Nucleus accumbens (tissue), 56 donors: Measurements from ENCODE around the gene UNC5B.
A peak's percentile ranks its signal among the peaks of the same experiment; 100 is the strongest.

ENCODE experiments used
- DNase-seq, 56 donors: peaks; one replicate each; lab custom pipeline; 2025; lab: John Stamatoyannopoulos, UW

UNC5B gene

DNA sequence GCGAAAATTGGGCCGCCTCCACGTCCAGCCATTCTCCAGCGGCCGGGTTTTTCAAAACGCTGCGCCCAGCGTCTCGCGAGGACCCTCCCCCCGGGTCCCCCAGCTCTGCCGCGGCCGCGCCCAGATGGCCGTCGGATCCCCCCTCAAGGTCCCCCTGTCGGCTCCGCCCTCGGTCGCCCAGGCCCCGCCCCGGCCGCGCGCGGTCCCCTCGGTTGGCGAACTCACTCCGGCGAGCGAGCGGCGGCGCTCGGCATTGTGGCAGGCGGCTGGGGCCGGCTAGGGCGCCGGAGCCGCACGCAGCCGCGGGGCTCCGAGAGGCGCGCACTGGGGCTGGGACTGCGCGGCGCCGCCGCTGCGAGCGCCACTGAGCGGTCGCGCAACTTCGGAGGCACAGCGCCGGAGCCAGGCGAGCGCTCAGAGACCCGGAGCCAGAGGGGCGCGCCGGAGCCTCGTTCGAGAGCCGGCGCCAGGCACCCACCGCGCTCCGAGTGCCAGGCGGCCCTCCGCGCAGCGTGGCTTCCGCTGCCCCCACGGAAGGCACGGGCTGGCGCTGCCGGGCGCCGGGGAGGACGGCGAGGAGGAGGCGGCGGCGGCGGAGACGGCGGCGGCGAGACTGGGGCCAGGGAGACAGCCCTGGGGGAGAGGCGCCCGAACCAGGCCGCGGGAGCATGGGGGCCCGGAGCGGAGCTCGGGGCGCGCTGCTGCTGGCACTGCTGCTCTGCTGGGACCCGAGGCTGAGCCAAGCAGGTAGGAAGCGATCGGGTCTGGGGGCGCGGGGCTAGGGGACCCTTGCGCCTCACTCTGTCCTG, at the start of gene UNC5B:
UNC5B (plus strand) TSS at position 253 of the 809 bp plus-strand sequence; CDS start at position 669, 416 bp downstream.
- DNase-seq = peak in 53 of 56 donors; percentile 52 to 95 (median 85)

DNA sequence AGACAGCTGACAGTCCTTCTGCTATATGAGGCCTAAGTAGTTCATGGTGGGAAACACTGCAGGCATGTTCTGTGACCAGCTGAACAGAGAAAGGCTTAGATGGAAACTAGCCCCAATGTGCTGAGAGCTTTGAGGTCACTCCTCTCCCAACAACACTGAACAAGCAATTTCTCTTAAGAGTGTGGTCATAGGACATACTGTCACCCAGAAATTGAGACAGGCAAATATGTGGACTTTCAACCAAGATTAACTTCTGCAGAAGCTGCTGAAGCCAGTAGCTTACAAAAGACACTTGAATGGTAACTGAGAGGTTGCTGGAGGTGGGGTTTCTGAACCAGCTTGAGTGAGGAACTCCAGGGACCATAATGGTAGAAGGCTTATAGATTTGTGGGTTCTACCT, 38.9 kb upstream of the UNC5B start:
- DNase-seq = no peak

DNA sequence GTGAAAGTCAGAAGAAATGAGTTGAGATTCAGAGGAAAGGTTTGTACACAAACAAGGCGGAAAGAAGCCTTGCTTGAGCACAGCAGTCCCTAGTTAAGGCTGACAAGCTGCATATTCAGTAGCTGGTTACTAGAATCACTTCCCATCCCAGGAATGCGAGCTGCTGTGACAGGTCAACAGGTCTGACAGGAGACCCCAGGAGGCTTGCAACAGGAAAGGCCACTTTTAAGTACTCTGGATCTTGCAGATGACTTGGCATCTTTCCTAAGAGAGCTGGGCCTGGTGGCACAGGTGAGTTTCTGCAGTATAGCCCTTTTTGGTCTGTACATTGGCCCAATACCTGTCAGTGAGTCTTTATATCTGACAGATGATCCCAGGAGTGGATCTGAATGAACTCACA, 35.7 kb upstream of the UNC5B start:
- no peak for DNase-seq

DNA sequence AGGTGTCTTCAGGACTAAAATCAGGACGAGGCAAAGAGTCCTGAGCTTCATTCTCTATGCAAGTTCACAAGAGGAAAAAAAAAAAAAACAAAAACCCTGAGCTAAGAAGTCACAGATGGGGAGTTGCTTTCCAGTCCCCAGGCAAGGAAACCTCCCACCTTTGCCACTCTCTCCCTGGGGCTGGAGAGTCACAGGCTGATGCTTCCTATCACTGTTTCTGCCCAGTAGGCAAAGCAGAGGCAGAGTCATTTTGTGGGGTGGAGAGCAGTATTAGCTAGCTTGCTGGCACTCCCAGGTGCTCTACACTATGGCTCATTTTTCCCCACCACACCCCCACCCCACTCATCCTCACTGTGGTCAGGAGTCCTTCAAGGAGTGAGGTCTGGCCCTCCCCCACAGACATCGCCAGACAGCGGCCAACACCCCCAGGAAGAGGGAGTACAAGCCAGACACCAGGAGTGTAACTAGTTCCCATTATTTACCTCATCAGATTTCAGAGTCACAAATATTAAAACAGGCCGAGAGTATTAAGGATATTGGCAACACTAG, 34.6 kb upstream of the UNC5B start:
- DNase-seq = no peak

DNA sequence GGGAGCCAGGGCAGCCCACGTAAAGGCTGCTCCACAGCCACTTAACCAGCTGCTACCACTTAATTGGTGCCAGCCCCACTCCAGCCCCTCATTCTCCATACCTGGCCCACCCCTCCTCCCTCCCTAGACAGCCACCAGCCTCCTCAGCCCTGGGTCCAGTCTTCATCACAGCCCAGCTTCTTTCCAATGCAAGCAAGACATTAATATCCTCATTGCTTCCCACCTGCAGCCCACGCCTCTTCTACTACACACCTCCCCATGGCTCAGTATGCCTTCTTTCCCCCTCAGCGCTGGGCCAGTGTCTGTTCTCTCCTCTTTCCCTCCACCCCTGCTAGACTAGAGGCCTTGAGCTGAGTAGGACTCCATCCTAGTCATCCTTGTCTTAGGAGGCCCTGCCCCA, 33.5 kb upstream of the UNC5B start:
- DNase-seq = no peak

DNA sequence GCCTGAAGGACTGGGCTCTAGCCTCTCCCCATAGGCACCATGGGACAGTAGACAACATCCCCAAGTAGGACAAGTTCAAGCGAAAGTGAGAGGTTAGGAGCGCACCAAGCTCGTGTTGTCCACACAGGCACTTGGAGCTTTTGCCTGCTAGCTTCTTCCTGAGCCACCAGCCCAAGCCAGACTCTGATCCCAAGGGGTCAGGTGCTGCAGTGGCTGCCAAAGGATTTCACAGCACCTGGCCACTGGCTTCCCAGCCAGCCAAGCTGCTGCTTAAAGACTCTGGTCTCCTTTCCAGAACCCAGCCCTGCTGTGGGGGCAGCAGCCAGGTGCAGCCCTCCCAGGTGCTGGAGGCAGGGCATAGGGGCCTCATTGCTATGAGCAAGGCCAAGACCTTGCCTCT, 33.0 kb upstream of the UNC5B start:
- no peak for DNase-seq

DNA sequence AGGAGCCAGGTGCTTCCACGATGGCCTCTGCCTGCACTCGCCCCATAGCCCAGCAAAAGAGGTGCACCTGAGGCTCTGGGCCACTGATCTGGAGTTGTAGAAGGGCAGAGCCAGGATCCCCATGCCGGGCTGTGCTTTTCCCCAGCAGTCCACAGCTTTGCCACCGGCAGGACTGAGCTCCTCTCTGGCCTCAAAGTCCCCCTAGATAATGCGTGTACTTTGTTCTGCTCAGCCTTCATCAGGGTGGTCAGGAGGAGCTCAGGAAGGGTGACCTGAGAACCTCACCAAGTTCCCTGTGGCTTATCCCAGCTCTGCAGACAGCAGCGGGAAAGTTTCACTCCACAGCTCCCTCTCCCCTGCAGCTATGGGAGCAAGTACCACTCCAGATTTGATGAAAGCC, 27.9 kb upstream of the UNC5B start:
- no peak for DNase-seq

DNA sequence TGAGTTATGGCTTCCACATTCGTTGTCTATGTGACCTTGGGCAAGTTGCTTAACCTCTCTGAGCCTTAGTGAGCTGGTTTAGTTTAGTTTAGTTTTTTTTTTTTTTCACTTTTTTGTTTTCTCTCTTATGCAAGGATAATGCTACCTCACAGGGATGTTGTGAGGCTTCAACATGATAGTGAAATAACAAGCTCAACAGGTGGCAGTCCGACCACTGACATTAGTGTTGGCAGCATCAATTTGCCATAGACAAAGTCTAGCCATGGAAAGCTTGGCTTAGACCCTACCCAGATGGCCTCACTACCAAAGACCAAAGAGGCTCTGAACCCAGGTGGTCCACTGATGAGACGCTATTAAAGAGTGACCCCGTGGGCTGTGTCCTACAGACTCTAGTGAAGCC, 27.2 kb upstream of the UNC5B start:
- no peak for DNase-seq

DNA sequence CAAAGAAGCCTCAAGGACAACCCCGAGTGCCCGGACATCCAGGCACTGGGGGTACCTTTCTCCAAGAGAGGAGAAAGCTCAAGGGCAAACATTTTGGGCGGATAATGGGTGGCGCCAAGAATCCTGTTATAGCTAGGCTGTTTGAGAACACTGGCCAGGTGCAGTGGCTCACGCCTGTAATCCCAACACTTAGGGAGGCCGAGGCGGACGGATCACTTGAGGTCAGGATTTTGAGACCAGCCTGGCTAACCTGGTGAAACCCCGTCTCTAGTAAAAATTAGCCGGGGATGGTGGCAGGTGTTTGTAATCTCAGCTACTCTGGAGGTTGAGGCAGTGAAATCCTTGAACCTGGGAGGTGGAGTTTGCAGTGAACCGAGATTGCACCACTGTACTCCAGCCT, 25.2 kb upstream of the UNC5B start:
- no peak for DNase-seq

DNA sequence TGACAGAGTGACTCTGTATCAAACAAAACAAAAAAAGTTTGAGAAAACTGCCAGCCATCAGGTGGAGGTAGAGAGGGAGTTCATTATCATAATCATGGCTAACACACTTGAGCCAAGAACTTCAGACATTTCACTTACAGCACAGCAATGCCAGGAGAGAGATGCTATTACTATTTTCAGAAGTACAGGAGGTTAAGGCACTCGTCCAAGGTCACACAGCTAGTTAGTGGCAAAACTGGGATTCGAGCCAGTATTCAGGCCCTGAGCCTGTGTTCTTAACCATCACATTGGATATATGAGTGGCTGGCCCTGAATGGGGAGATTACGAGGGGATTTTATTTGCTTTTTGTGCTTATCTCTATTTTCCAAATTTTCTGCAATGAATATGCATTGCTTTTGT, 24.8 kb upstream of the UNC5B start:
- DNase-seq = no peak

DNA sequence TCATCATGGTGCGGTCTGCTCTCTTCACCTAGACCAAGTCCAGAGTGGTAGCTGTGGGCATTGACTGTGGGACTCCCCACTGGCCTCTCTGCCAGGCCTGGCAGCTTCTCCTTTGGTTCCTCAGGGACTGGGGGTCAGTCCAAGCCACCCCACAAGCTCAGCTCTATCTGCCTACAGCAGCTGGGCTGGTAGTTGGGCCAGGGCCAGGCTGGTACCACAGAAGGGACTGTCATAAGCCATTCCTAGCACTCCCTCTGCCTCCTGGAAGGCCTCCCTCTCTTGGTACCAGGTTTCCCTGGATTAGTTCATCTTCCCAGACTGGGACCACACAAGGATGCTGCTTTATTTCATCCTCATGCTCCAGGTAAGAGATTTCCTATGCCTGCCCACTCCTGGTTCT, 24.2 kb upstream of the UNC5B start:
- peak in 30 of 56 donors; percentile 2 to 57 (median 18) for DNase-seq

DNA sequence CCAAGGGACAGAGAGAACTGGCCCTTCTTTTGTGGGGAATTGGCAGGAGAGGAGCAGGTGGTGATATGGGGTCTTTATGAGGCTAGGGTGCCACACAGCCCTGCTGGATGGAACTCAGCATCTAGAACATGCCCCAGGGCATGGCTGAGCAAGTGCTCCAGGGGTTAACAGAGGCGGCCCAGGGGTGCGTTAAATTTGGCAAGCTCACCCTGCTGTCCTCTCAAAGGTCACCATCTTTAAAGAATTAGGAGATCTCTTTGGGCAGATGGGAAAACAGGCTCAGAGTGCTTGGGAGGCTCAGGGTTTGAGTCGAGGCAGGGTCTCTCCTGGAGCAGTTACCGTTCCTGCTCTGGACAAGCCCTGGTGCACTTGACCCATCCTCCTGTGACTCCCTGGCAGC, 21.4 kb upstream of the UNC5B start:
- no peak for DNase-seq

DNA sequence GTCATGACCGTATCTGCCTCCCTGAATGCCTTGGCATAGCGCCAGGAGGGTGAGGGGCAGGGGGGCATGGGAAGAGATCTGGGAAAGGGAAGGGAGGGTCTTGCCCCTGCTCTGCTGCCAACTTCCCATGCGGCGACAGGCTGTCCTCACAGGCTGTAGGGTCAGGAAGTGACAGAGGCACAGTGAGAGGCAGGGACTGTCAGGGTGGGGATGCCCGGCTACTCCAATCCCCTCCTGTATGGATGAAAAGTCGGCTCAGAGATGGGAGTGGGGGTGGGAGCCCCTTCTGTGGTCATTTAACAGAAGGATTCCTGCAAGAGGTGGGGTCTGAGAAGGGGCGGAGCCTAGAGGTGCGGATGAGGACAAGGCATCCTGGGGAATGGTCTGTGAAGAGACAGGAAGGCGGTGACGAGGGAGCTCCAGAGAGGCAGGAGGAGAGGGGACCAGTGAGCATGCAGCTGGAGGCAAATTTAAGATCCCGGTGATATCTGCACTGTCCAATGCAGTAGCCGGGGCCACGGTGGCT, 20.8 kb upstream of the UNC5B start:
- DNase-seq = no peak

DNA sequence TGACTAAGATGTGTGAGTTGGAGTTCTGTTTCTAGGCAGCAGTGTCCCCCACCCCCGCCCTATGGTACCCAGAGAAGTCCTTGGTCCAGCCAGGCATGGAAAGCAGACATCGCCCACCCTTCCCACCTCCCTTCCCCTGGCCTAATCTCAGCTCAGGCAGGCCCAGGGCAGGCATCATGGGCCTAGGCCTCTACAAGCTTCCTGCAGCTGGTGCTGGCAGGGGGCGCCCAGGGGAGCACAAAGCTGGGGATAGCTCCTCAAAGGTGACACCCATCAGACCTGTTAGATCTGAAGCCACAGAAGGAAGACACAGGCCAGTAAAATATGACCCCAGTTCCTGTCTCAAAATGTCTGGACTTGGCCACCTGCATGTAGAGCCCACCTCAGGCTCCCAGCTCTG, 18.9 kb upstream of the UNC5B start:
- DNase-seq = no peak

DNA sequence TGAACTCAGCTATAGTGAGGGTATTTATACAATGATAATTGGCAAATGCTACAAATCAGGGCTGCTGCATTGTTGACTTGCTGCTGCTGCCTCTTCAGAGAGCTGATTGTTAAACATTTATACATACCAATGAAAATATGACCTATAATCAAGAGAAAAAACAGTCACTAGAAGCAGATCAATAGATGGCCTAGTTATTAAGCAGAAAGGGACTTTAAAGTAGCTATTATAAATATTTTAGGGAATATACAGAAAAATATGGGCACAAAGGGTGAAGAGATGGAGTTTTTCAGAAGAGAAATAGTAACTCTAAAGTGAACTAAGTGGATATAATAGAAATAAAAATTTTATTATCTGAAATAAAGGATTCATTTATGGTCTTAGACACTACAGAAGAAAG, 14.4 kb upstream of the UNC5B start:
- no peak for DNase-seq

DNA sequence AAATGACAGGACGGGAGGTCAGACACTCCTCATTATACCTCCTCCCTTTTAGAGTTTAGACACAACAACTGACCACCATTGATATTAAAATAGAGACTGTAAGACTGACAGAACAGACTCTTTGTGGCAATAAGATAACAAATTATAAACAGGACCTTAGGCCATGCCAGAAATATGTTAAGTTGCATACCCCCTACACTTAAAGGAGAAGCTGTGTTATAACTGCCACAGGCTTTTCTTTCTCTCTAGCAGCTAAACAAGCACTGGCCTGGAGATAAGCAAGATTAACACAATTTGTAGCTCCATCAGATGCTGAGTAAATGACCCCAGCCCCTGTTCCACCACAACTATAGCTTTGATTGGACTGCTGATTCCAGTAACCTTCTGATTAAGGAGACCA, 10.5 kb upstream of the UNC5B start:
- no peak for DNase-seq

DNA sequence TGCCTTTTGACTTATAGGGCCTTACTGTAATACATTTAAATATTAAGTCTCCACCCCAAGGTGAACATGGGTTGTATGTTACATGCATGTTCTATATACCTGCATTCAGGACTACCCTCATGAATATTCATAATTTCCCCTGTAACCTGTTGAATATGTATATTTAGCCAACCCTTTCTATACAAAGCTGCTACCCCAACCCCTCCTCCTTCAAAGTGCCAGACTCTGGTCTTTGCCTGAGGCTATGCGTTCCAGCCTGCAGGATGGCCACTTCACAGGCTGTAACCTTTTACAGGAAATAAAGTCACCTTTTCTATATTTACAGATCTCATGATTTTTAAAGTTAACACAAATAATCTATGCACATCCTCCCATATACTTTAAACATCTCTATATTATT, 10.1 kb upstream of the UNC5B start:
- no peak for DNase-seq

DNA sequence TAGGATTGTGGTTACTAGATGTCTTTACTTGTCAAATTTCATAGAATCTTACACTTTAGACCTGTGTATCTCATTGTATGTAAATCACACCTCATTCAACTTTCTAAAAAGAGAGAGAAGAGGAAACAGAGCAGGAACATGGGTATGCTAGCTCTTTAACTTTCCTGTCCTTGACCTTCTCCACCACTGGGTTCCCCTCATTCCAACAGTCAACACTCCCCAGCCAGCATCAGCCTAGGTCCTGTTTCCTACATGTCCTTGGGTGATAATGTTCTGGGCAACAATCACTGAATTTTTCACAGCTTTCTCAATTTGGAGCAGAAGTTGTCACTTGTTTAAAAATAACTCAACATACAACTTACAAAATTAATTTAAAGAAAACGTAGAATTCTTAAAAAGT, 9.2 kb upstream of the UNC5B start:
- no peak for DNase-seq

DNA sequence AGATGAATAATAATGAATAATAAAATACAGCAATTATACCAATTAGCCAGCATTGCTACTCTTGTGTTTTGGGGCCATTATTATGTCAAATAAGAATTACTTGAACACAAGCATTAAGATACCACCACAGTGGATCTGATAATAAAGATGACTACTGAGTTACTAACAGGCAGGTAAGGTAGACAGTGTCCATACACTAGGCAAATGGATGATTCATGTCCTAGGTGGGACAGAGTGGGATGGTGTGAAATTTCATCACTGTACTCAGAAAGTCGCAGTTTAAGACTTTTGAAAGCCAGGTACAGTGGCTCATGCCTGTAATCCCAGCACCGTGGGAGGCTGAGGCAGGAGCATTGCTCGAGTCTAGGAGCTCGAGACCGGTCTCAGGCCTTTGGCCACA, 8.7 kb upstream of the UNC5B start:
- no peak for DNase-seq

DNA sequence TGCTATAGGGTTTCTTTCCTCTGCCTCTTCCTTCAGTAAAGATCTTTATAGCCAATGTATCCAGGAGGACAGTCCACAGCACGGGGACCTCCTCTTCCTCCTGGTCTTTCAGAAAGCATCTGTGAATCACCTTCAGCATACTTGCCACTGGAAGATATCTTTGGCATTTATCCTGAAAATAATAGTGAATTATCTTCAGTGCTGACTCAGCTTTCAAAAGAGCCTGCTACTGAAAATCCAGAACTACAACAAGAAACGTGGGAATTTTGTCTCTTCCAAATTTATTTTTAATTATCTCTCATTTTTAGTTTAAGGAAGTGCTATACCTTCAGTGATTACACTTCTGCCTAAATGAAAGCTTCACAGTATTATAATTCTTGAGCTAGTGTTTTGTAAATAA, 7.6 kb upstream of the UNC5B start:
- DNase-seq = no peak

DNA sequence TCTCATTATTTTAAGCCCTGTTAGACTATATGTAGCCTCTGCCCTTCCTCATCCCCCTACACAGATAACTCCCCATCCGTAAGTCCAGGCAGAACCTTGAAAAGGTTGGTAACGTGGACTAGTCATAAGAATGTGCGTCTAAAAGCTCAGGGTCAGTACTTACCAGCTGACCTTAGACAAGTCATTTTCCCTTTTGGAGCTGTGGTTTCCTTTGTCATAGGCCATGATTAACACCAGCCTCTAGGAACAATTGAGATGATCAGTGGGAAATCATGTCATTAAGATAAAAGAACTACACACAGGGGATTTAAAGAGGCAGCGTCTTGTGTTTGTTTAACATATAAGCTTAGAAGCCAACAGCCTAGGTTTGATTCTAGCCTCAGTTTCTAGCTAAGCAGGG, 6.9 kb upstream of the UNC5B start:
- DNase-seq = no peak

DNA sequence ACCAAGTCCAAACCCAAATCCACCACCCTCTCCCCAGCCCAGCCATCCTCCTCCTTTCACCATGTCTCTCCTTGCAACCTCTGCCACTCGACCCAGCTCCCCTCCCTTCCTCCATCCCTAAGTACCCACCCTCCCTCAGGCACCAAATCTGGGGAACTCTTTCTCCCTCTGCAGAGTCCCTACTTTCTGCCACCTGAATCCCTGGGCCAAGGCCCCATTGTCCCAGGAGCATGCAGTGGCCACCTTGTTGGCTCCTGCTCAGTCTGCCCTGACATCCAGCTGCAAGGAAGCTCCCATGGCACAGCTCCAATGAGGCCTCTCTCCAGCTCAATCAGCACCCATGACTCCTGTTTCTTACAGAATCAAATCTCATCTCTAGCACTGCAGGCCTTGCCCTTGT, 5.5 kb upstream of the UNC5B start:
- no peak for DNase-seq
